Endodermal cell (in vitro differentiated cells): ENCODE results near the gene PLPP2. TPM values are rescaled to one million over a fixed set of nuclear protein-coding genes. Genes with fewer than 3 reads are reported as not detected.

Experiments
- DNase-seq: peaks from one replicate; pipeline ENCODE4 v3.0.0-alpha.2; 2017
- H3K27ac ChIP-seq: 2 replicates; pipeline ENCODE4 v1.5.1; 2013; ENCODE audit warnings: mild to moderate bottlenecking, low read depth, low read length, moderate library complexity
- H3K27me3 ChIP-seq: 2 replicates; pipeline ENCODE4 v1.6.1; 2013; ENCODE audit warnings: mild to moderate bottlenecking, low read length, moderate library complexity; ENCODE audit not compliant: insufficient read depth, control insufficient read depth, poor library complexity, severe bottlenecking
- H3K36me3 ChIP-seq: 2 replicates; pipeline ENCODE4 v1.7.0; 2013; ENCODE audit warnings: mild to moderate bottlenecking, low read length, moderate library complexity; ENCODE audit not compliant: control insufficient read depth, insufficient read depth
- H3K4me1 ChIP-seq: one replicate; pipeline ENCODE4 v1.7.0; 2013; ENCODE audit warnings: low read length; ENCODE audit not compliant: control insufficient read depth, insufficient read depth
- H3K4me3 ChIP-seq: 2 replicates; pipeline ENCODE4 v1.5.1; 2013; ENCODE audit warnings: mild to moderate bottlenecking, low read length, moderate library complexity
- H3K9ac ChIP-seq: 2 replicates; pipeline ENCODE4 v1.6.1; 2013; ENCODE audit warnings: mild to moderate bottlenecking, low read length, moderate library complexity; ENCODE audit not compliant: poor library complexity, severe bottlenecking; ENCODE audit errors: extremely low read depth
- H3K9me3 ChIP-seq: 2 replicates; pipeline ENCODE4 v1.6.1; 2013; ENCODE audit warnings: mild to moderate bottlenecking, low read length, moderate library complexity; ENCODE audit not compliant: control insufficient read depth
- H3K27ac Mint-ChIP-seq: 2 replicates; pipeline ENCODE4 v1.8.0; 2020; ENCODE audit warnings: mixed read lengths
- H3K27me3 Mint-ChIP-seq: 2 replicates; pipeline ENCODE4 v1.8.0; 2021; ENCODE audit warnings: mild to moderate bottlenecking, mixed read lengths; ENCODE audit not compliant: insufficient read depth
- H3K36me3 Mint-ChIP-seq: 2 replicates; pipeline ENCODE4 v1.8.0; 2020; ENCODE audit warnings: low read depth, mixed read lengths
- H3K4me1 Mint-ChIP-seq: 2 replicates; pipeline ENCODE4 v1.8.0; 2020; ENCODE audit warnings: mixed read lengths
- H3K4me3 Mint-ChIP-seq: 2 replicates; pipeline ENCODE4 v1.8.0; 2020; ENCODE audit warnings: mild to moderate bottlenecking, moderate library complexity, mixed read lengths
- H3K9me3 Mint-ChIP-seq: 2 replicates; pipeline ENCODE4 v1.8.0; 2020; ENCODE audit warnings: mild to moderate bottlenecking, mixed read lengths
- WGBS, 2 experiments: methylation state at CpG; one replicate each; pipeline versions ENCODE4 v1.1.5 to v1.1.7; 2013; ENCODE audit warnings: missing lambda C conversion rate in 2 of 2, mixed read lengths in 1 of 2; ENCODE audit not compliant: insufficient coverage in 1 of 2, insufficient read length in 1 of 2; 5-methylcytosine and 5-hydroxymethylcytosine counted together
- total RNA-seq, 2 donors: library from RNA; stranded (reverse); fragmentation: NEBNext Ultra II Directional in 1 of 2; extraction: Animal tissue kit (Norgen Biotek cat#: 25700) in 1 of 2; gene quantifications; 2 replicates in 1 of 2; 3 replicates in 1 of 2; pipeline ENCODE4 v1.2.1, GENCODE V29; 2021
- TF ChIP-seq, protein P1 (sequence below): fragments of 200-600 bp; sonication (generic); conservative IDR thresholded peaks from 2 replicates; pipeline ENCODE4 v1.5.0; 2021; ENCODE audit warnings: antibody characterized with exemption, mild to moderate bottlenecking

PLPP2 gene
- total RNA-seq, 2 donors from 2014 or later: 49.9 to 56.9 TPM

DNA sequence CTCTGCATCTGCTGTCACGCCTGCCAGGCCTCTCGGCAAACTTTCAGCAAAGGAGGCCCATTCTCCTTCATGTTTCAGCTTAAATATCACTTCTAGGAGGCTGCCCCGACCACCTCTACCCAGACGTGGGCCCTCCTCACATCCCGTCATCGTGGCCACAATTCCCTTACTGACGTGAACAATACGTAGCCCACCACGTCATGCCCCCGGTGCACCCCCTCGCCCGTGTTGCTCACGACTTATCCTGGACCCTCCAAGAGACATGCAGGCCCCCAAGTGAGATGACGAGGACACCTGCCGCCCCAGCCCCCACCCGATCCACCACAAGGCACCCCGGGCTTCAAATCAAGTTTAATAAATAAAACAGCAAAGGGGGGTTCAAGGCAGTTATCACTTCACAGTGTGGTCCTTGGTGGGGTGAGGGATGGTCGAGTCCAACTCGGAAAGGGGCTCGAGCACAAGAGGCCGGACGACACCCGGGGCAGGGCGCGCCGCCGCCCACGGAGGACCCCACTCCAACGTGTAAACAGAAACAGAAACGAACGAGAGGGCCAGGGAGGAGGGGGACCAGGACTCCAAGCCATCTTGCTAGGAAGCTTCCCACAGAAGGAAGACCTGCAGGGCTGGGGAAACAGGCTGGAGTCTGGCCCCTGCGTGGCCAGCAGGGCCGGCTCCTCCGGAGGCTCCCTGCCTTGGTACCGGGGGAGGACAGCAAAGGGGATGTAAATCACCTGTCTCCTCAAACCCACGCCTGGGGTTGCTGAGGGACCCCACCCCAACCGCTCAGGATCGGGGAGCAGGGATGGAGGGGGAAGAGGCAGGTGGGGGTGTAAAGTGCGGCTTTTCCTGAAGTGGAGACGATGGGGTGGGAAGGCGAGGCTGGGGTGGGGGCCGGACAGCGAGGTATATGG, 14.3 kb upstream of the PLPP2 start:
- Histone ChIP-seq H3K9ac (no peak overlapping the region), H3K27ac (no peak overlapping the region), H3K36me3 (peaks cover 36% of the 10 kb centered on the region), H3K9me3 (no peaks in the 10 kb centered on the region), H3K4me3 (no peak overlapping the region), H3K4me1 (no peaks in the 10 kb centered on the region), H3K27me3 (no peaks in the 10 kb centered on the region)
- H3K36me3 Mint-ChIP-seq: peaks cover 34% of the 10 kb centered on the region
- H3K27me3 Mint-ChIP-seq: no peaks in the 10 kb centered on the region
- H3K27ac Mint-ChIP-seq: no peak overlapping the region
- WGBS, 2 experiments: 96% methylated on average over 19 to 43 of the region's 43 CpGs
- DNase-seq: no peak
- peaks cover 5% of the 10 kb centered on the region for H3K4me1 Mint-ChIP-seq
- H3K9me3 Mint-ChIP-seq: no peaks in the 10 kb centered on the region
- no peak overlapping the region for H3K4me3 Mint-ChIP-seq
- TF ChIP-seq, protein P1, sequence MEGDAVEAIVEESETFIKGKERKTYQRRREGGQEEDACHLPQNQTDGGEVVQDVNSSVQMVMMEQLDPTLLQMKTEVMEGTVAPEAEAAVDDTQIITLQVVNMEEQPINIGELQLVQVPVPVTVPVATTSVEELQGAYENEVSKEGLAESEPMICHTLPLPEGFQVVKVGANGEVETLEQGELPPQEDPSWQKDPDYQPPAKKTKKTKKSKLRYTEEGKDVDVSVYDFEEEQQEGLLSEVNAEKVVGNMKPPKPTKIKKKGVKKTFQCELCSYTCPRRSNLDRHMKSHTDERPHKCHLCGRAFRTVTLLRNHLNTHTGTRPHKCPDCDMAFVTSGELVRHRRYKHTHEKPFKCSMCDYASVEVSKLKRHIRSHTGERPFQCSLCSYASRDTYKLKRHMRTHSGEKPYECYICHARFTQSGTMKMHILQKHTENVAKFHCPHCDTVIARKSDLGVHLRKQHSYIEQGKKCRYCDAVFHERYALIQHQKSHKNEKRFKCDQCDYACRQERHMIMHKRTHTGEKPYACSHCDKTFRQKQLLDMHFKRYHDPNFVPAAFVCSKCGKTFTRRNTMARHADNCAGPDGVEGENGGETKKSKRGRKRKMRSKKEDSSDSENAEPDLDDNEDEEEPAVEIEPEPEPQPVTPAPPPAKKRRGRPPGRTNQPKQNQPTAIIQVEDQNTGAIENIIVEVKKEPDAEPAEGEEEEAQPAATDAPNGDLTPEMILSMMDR: no peak

DNA sequence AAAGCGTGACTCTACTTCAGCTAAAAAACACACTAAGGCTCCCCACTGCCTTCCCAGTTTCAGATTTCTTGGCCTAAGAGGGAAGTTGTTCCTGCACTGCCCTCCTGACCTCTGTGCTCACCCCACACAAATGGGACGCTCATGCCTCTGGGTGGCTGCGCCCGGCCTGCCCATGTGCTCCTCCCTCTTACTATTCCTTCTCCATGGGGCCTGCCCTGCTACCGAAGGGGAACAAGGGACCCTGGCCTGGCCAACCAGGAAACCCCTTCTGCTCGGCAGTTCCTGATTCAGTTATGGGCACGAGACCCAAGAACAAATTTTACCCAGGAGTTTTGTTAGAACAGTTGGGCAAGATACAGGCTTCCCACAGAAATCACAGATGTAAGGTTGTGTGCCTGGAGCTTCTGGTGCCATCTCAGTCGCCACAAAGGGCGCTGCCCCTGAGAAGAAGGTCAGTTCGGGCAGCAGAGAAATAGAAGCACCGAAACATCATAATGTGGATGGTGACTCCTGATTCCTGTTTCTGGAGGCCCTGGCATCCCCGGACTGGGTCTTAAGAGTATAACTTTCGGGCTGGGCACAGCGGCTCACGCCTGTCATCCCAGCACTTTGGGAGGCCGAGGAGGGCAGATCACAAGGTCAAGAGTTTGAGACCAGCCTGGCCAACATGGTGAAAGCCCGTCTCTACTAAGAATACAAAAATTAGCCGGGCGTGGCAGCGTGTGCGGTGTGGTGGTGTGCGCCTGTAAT, 5.4 kb upstream of the PLPP2 start:
- Histone ChIP-seq H3K27me3 (peaks cover 9% of the 10 kb centered on the region), H3K9ac (no peak overlapping the region), H3K9me3 (no peaks in the 10 kb centered on the region), H3K4me3 (no peak overlapping the region), H3K27ac (no peak overlapping the region), H3K4me1 (peaks cover 3% of the 10 kb centered on the region), H3K36me3 (no peaks in the 10 kb centered on the region)
- H3K4me1 Mint-ChIP-seq: peaks cover 13% of the 10 kb centered on the region
- no peaks in the 10 kb centered on the region for H3K9me3 Mint-ChIP-seq
- 91% methylated on average over 19 to 22 of the region's 22 CpGs for WGBS, 2 experiments
- TF ChIP-seq, protein P1: no peak
- H3K4me3 Mint-ChIP-seq: no peak overlapping the region
- H3K27me3 Mint-ChIP-seq: peaks cover 31% of the 10 kb centered on the region
- peak; percentile 46 for DNase-seq
- H3K36me3 Mint-ChIP-seq: peaks cover 3% of the 10 kb centered on the region
- peak overlapping the region; percentile 1 for H3K27ac Mint-ChIP-seq

DNA sequence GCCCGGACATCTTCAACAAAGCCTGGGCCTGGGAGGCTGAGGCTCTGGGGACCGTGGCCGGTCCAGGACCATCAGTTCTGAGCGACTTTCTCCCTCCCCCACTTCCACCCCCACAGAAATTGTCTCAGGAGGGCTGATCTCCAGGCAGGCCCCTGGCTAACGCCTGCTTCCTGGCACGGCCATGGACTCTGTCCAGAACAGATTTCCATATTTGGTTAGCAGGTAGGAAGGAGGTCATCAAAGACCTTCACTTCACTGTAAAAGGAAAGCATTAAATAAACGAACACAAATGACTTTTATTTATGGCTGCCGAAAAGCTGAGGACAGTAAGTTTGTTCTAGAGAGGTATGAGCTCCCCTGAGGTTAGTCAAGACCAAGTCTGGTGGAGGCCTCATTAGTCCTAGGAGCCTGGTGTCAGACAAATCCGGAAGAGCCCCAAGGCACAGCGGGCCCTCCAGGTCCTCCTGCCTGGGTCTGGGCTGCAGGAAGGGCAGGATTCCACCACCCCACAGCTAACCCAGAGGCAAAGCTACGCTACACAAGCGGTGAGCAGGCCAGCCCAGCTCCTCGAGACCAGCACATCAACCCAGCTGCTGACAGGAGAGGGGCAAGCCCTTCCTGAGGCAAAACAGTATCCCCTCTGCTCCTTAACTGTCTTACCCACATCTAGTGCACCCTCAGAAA, 4.6 kb upstream of the PLPP2 start:
- Histone ChIP-seq H3K9ac (no peak overlapping the region), H3K27ac (no peak overlapping the region), H3K36me3 (no peaks in the 10 kb centered on the region), H3K27me3 (peaks cover 9% of the 10 kb centered on the region), H3K9me3 (no peaks in the 10 kb centered on the region), H3K4me1 (peaks cover 3% of the 10 kb centered on the region), H3K4me3 (no peak overlapping the region)
- Mint-ChIP-seq H3K4me1 (peaks cover 13% of the 10 kb centered on the region), H3K4me3 (no peak overlapping the region), H3K27me3 (peaks cover 31% of the 10 kb centered on the region), H3K27ac (peak overlapping the region; percentile 15), H3K9me3 (no peaks in the 10 kb centered on the region), H3K36me3 (no peaks in the 10 kb centered on the region)
- WGBS, 2 experiments: 78 to 95% methylated on average over 4 to 13 of the region's 13 CpGs
- DNase-seq: peak; percentile 47
- TF ChIP-seq, protein P1: no peak
